Measurements from ENCODE around the gene GTPBP6.
"Not testable (repeated sequence)": the region's sequence is repeated elsewhere in the genome, so short reads cannot be mapped to it uniquely, and the experiment has no call there.

Gene GTPBP6

GRCh38 chrX:283115-283845, 35.3 kb downstream of the GTPBP6 start:
- peak; percentile 83 for DNase-seq (ENCODE audit: low read depth)
- in situ Hi-C loops (cut with HindIII; ENCODE audit: low sequenced_read_pairs): no loop called here
- TF ChIP-seq CTCF (IDR thresholded peaks at IDR 0.05; ENCODE audit: low read depth, low read length, missing control alignments): no peak
- H3K4me3 ChIP-seq (ENCODE audit: low read depth, low read length): peak overlapping the region; percentile 68

DNA sequence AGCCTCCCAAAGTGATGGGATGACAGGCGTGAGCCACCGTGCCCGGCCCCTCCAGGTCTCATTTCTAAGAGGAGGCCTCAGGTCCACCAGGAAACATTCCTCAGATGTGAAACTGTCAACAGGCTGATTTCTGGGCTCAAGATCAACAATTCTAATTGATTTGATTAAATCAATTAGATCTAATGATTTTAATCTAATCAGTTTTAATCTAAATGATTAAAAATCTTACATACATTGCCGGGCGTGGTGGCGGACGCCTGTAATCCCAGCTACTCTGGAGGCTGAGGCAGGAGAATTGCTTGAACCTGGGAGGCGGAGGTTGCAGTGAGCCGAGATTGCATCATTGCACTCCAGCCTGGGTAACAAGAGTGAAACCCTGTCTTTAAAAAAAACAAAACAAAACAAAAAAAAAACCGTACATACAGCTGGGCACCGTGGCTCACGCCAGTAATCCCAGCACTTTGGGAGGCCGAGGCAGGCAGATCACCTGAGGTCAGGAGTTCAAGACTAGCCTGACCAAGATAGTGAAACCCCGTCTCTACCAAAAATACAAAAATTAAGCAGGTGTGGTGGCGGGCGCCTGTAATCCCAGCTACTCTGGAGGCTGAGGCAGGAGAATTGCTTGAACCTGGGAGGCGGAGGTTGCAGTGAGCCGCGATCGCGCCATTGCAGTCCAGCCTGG, 36.5 kb downstream of the GTPBP6 start:
- in situ Hi-C loops (cut with HindIII; ENCODE audit: low sequenced_read_pairs); DNase-seq (ENCODE audit: low read depth): not testable (repeated sequence)
- H3K4me3 ChIP-seq (ENCODE audit: low read depth, low read length): peak overlapping the region; percentile 41

- peak; percentile 12 for TF ChIP-seq CTCF (IDR thresholded peaks at IDR 0.05; ENCODE audit: low read depth, low read length, missing control alignments)
- H3K4me3 ChIP-seq (ENCODE audit: low read depth, low read length): peak within 1 kb of the TSS; percentile 41
- in situ Hi-C loops (cut with HindIII; ENCODE audit: low sequenced_read_pairs): no loop called here
- DNase-seq (ENCODE audit: low read depth): peak; percentile 24
Observed at GRCh38 chrX:281166-281999, 37.2 kb downstream of the GTPBP6 start, which contains the start of gene PLCXD1. Gene PLCXD1 (plus strand): TSS chrX:281381. CDS start chrX:284188, 2,807 bp downstream.

- in situ Hi-C loops (cut with HindIII; ENCODE audit: low sequenced_read_pairs); DNase-seq (ENCODE audit: low read depth): not testable (repeated sequence)
Observed at GRCh38 chrX:280722-281121, 37.9 kb downstream of the GTPBP6 start.

GRCh38 chrX:279757-280604, 38.6 kb downstream of the GTPBP6 start:
- in situ Hi-C loops (cut with HindIII; ENCODE audit: low sequenced_read_pairs); H3K4me3 ChIP-seq (ENCODE audit: low read depth, low read length); DNase-seq (ENCODE audit: low read depth): not testable (repeated sequence)

More at GRCh38 chrX:280722-281121, 37.9 kb downstream of the GTPBP6 start:
- peak overlapping the region; percentile 41 for H3K4me3 ChIP-seq (ENCODE audit: low read depth, low read length)

- TF ChIP-seq CTCF (IDR thresholded peaks at IDR 0.05; ENCODE audit: low read depth, low read length, missing control alignments): no peak
- H3K4me3 ChIP-seq (ENCODE audit: low read depth, low read length): peak overlapping the region; percentile 45
- in situ Hi-C loops (cut with HindIII; ENCODE audit: low sequenced_read_pairs): no loop called here
- DNase-seq (ENCODE audit: low read depth): no peak
Observed at GRCh38 chrX:276581-277201, 41.9 kb downstream of the GTPBP6 start.

- DNase-seq (ENCODE audit: low read depth): no peak
Observed at GRCh38 chrX:275967-276580, 42.5 kb downstream of the GTPBP6 start.

More at GRCh38 chrX:275967-276580, 42.5 kb downstream of the GTPBP6 start:
- peak overlapping the region; percentile 45 for H3K4me3 ChIP-seq (ENCODE audit: low read depth, low read length)
- in situ Hi-C loops (cut with HindIII; ENCODE audit: low sequenced_read_pairs): no loop called here
- TF ChIP-seq CTCF (IDR thresholded peaks at IDR 0.05; ENCODE audit: low read depth, low read length, missing control alignments): no peak
